Vagina (tissue), 2 donors: ENCODE measurements around the gene MC1R.

Experiments used
- POLR2A ChIP-seq, 2 donors: fragments of 450-650 bp; IDR thresholded peaks; one replicate each; pipeline ENCODE4 v1.6.1; 2017; ENCODE audit warnings: antibody characterized with exemption in 2 of 2, mild to moderate bottlenecking in 2 of 2, moderate library complexity in 2 of 2
- TF ChIP-seq, protein P1 (sequence below), 3 experiments: fragments of 450-650 bp in 2 of 3; fragments of 200-600 bp in 1 of 3; sonication (generic) in 1 of 3; IDR thresholded peaks; one replicate each; pipeline ENCODE4 v1.5.1; 2017 to 2019; ENCODE audit warnings: antibody characterized with exemption in 3 of 3, mild to moderate bottlenecking in 2 of 3, moderate library complexity in 2 of 3

DNA sequence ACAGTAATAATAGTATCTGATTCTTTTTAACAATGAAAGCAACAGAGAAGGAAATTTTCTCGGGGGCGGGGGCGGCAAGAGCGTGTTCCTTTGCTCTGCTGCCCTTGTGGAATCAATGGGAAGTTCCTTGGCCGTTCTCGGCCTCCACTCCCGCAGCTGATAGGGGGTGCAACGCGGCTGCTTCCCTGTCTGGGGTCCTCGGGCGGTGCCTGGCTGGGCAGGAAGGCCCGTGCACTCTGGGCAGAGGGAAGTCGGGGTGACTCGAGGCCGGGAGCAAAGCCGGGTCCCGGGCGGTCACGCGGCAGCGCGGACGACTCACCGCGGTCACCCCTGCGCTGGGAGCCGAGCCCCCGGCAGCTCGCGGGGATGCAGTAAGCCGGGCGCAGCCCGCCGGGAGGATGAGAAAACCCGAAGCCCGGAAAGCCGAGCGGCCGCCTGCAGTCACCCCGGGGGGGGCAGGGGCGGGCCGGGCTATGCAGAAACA lies 7.0 kb downstream of the MC1R start:
- TF ChIP-seq, protein P1, sequence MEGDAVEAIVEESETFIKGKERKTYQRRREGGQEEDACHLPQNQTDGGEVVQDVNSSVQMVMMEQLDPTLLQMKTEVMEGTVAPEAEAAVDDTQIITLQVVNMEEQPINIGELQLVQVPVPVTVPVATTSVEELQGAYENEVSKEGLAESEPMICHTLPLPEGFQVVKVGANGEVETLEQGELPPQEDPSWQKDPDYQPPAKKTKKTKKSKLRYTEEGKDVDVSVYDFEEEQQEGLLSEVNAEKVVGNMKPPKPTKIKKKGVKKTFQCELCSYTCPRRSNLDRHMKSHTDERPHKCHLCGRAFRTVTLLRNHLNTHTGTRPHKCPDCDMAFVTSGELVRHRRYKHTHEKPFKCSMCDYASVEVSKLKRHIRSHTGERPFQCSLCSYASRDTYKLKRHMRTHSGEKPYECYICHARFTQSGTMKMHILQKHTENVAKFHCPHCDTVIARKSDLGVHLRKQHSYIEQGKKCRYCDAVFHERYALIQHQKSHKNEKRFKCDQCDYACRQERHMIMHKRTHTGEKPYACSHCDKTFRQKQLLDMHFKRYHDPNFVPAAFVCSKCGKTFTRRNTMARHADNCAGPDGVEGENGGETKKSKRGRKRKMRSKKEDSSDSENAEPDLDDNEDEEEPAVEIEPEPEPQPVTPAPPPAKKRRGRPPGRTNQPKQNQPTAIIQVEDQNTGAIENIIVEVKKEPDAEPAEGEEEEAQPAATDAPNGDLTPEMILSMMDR (IDR thresholded peaks at IDR 0.05), result no peak
- TF ChIP-seq POLR2A (IDR thresholded peaks at IDR 0.05), result no peak
